Measurements from ENCODE around the gene PTGER3.

- TF ChIP-seq, protein P1, sequence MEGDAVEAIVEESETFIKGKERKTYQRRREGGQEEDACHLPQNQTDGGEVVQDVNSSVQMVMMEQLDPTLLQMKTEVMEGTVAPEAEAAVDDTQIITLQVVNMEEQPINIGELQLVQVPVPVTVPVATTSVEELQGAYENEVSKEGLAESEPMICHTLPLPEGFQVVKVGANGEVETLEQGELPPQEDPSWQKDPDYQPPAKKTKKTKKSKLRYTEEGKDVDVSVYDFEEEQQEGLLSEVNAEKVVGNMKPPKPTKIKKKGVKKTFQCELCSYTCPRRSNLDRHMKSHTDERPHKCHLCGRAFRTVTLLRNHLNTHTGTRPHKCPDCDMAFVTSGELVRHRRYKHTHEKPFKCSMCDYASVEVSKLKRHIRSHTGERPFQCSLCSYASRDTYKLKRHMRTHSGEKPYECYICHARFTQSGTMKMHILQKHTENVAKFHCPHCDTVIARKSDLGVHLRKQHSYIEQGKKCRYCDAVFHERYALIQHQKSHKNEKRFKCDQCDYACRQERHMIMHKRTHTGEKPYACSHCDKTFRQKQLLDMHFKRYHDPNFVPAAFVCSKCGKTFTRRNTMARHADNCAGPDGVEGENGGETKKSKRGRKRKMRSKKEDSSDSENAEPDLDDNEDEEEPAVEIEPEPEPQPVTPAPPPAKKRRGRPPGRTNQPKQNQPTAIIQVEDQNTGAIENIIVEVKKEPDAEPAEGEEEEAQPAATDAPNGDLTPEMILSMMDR (IDR thresholded peaks at IDR 0.05): no peak
- no peak for TF ChIP-seq POLR2A (IDR thresholded peaks at IDR 0.05)
Observed at GRCh38 chr1:71094913-71095312, 47.3 kb upstream of the PTGER3 start.
